Measurements from ENCODE around the gene DUS1L.

DNA sequence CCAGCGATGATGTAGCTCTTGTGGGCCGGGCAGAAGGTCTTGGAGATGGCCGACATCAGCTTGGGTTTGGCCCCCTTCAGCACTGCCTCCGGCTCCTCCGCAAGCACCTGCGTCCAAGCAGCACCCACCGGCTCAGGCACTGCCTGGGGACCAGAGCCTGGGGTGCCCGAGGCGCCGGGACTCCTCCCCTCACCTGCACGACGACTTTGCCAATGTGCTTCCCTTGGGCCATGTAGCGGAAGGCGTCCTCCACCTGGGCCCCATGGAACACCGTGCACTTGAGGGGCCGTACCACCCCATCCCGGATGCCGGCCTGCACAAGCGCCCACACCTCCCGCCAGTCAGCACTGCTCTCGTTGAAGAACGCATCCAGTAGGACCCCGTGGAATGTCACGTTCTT lies 17.4 kb upstream of the DUS1L start:
- TF ChIP-seq, protein P1, sequence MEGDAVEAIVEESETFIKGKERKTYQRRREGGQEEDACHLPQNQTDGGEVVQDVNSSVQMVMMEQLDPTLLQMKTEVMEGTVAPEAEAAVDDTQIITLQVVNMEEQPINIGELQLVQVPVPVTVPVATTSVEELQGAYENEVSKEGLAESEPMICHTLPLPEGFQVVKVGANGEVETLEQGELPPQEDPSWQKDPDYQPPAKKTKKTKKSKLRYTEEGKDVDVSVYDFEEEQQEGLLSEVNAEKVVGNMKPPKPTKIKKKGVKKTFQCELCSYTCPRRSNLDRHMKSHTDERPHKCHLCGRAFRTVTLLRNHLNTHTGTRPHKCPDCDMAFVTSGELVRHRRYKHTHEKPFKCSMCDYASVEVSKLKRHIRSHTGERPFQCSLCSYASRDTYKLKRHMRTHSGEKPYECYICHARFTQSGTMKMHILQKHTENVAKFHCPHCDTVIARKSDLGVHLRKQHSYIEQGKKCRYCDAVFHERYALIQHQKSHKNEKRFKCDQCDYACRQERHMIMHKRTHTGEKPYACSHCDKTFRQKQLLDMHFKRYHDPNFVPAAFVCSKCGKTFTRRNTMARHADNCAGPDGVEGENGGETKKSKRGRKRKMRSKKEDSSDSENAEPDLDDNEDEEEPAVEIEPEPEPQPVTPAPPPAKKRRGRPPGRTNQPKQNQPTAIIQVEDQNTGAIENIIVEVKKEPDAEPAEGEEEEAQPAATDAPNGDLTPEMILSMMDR (IDR thresholded peaks at IDR 0.05) = no peak
- TF ChIP-seq POLR2A (IDR thresholded peaks at IDR 0.05) = no peak
